Fibroblast of skin of left biceps (primary cell): ENCODE data around the gene DNAH17.

Source experiments
- DNase-seq, 2 experiments: peaks; one replicate each; pipeline ENCODE4 v3.0.0-alpha.2; 2013; ENCODE audit warnings: low read depth in 2 of 2

Gene DNAH17

DNA sequence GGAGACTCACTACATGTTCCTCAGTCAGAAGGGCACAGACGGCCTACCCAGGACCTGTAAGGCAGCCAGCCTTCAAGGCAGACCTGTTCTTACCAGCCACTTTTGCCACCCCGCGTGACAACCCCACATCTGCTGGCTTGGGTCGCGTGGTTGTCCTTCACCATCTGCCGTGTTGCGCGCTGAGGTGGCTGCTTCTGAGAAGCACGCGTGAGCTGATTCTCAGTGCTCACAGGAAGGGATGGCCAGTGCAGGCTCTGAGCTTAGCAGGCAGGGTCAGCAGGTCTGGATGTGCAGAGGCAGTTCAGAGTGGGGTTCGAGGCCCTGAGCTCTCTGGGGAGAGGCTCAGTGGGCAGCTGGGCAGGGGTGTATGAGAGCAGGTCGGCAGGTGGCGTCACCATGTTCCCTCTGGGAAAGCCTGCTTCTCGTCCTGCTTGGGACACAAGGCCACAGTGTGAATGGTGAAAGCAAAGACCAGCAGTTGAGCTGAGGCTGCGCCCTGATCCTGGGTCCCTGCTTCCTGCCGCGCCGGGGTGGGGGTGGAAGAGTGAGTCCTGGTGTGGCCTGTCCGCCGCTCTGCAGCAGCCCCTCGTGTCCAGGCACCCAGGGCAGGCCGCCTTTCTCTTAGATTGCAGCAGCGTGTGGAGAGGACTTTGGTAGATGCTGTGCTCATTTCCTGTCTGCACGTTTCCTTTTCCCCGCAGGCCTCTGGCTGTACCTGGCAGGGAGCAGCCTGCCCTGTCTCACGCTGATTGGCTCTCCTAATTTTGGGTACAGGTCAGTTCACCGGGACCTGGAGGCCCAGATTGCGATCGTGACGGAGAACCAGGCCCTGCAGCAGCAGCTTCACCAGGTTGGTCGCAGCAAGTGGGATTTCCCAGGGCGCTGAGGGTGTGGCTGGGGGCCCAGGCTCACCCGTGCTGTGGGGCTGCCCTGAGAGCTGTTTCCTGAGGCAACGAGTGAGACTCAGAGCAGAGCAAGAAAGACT, 162.7 kb downstream of the DNAH17 start:
- DNase-seq, result no peak

DNA sequence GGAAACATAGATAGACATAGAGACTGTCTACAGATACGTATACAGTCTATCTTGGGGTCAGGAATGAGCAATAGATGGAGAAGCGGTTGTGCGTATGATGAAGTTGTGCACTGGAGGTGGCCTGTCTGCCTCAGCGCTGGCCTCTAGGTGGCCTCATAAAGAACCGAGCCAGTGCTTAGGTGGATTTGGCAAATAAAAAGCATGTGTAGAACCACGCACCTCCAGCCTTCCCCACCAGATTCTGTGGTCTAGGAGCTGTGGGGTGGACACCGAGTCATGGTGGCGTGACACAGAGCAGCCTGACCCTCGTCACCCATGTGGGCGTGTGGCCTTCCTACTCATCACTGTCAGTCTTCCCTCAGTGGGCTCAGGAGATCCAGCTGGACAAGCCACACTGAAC, 164.8 kb downstream of the DNAH17 start:
- DNase-seq, result no peak

DNA sequence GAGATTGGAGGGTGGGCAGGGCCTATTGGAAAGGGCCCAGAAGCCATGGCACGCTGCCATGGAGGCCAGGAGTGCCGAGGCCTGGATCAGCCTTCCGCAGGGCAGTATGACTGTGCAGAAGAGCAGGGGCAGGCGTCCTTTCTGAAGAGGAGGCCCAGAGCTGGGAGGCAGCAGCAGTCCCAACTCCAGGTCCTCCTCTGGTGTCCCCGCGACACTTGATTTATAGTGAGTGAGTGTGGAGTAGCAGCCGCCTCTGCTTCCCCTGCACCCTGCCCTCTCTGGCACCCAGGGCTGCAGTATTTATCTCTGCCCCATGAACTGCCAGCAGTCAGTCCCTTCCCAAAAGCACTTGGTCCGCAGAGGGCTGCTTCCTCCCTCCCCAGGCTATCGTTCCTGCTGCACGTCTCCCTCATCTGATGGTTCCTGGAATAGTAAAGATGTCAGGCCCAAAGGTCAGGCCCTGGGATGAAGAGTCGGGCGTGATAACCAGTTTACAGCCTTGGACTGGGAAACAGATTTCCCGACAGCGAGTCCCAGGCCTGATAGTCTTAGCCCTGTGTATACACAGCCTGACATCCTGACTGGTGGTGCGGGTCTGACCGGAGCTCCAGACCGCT, 165.8 kb downstream of the DNAH17 start:
- DNase-seq, result no peak

DNA sequence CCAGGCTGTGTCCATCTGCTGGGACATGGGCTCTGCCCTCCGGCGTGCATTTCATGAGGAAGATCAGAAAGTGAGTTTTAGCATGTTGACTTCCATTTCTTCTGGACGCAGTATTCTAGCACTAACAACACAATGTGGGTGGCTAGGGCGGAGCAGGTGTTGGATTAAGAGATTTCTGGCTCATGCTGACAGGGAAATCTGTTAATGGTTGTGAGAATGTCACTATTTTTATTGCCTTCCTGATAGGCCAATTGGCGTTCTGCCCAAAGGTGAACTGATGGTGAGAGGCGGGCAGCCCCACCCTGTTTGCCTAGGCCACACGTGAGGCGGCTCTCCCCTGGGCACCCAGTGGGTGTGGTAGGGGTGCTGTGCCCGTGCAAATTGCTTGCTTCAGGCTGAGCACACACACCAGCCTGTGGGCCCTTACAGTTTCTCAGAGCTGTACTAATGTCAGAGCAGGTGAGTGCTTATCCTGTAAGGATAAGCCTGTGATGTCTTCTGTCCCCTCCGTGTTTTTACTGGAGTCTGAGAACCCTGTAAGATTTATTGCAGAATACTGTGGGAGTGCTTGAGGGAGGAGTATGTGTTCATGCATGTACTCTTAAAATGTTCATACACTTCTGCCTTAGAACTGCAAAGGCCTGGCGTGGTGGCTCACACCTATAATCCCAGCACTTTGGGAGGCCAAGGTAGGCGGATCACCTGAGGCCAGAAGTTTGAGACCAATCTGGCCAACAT, 167.8 kb downstream of the DNAH17 start:
- no peak for DNase-seq

DNA sequence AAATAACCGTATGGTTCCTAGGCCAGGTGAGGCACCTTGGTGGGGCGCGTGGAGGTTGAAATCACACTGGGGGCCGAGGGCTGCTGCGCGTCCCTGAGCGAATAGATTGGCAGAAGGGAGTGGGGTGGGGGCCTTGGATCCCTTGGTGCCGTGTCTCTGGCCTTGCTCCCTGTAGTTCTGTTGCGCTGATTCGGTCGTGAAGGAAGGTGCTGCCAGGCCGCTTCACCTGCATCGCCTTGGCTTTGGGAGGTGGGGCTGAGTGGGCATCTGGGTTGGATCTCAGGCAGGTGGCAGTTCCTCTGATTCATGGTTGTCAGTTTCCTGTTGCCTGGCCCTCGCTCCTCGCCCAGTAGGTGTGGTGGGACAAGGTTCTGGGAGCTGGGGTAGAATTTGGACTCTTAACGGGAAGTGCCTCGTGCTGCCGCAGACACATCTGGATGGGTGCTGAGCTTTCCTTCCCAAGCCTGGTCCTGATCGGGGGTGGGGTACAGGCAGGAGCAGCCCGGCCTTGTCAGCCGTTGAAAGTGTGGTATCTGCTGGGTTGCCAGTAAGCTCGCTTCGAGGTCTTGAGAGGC, 168.6 kb downstream of the DNAH17 start:
- DNase-seq, result no peak

DNA sequence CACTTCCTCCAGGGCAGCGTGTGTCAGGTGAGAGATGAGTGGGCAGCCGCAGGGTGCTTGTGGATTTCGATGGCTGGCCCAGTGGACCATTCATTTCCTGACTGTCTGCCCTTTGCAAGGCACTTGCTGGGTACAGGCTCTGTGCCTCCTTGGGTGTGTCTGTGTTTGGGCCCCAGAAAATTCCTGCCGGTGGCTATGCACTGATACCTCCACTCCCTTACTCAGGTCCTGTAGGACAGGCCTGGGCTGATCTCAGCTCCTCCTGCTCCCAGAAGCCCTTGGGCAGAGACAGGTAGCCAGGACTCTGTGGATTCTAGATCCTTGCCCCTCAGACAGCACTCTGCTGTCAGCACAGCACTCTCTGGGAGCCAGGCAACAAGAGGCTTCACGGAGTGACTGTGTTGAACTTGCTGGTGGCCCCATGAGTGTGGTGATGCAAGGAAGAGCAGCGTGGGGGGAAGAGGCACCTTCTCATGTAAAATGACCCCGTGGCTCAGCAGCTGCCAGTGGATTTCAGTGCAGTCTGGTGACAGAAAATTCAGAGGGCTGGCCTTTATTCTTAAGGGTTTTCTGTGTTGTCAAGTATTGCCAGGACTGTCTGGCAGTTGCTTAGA, 169.7 kb downstream of the DNAH17 start:
- no peak for DNase-seq

DNA sequence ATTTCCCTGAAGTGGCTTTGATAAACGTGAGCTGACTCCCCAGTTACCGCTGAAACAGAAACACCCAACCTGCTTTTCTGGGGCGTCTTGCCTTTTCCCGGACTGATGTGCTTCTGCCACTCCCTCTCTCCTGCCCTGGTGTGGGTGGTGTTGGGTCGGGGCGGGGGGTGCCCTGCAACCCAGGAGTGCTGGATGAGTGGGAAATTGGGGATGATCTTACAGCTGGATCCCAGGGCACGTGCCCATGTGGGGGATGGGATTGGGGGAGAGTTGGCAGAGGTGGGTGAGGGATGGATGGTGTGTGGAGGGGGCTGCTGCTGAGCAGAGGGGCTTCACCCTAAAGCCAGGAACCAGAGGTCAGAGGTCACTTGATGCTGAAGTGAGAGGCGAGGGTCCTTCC, 170.3 kb downstream of the DNAH17 start:
- no peak for DNase-seq

DNA sequence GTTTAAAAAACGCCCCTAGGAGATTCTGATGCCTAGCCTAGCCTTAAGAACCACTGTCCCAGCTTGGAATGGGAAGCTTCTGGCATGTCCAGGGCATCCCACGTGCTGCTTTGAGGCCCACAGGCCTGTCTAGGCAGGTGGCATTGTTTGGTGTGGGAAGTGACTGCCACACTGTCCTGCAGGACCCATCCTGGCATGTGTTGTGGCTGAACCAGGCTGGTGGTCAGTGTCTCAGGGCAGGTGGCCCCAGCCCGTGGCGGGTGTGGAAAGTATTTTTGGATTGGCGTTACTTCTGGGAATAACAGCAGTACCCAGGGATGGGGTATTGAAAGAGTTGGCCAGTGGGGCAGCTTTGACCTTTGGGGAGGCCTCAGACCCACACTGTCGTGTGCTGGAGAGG, 170.8 kb downstream of the DNAH17 start:
- DNase-seq, result no peak

DNA sequence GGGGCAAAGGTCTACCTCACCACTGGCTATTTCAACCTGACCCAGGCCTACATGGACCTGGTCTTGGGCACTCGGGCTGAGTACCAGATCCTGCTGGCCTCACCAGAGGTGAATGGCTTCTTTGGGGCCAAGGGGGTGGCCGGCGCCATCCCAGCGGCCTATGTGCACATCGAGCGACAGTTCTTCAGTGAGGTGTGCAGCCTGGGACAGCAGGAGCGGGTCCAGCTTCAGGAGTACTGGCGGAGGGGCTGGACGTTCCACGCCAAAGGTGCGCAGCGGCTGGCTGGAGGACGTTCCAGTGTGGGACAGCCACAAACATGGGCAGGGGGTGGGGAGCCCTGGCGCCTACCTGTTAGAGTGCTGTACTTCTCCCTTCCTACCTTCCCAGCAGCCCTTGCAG, 173.4 kb downstream of the DNAH17 start:
- no peak for DNase-seq

DNA sequence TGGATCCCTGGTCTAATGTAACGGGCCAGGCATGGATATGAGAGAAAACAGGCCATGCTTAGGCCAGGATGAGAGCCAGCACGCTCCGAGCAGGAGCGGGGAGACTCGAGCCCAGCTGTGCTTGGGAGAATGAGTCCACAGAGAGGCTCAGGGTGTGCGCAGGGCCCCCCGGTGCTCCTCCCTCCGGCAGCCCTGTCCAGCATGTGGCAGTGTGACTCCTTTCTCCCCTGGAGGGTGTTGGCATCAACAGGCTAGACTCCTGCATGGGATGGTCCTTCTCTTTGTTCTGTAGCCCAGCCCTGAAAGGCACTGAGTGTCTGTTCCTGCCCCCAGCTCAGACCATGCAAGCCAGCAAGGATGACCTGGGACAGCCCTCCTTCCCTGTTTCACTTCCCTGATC, 175.3 kb downstream of the DNAH17 start:
- DNase-seq, result no peak

DNA sequence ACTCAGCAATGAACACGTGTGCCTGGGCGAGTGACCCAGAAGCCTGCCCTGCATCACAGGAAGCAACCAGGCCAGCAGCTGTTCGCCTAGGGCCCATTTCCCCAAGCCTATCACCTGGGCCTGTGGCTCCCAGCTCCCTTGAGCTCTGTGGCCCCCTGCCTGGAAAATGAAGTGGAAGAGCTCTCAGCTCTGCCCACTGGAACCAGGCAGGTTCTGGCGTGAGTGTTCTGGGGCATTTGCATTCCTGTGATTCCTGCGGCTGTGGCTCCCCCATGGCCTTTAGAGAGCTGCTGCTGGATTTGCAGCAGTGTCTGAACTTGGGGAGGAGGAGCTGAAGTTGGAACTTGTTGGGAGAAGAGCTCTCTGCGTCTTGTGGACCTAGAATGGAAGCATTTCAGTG, 175.9 kb downstream of the DNAH17 start:
- no peak for DNase-seq

DNA sequence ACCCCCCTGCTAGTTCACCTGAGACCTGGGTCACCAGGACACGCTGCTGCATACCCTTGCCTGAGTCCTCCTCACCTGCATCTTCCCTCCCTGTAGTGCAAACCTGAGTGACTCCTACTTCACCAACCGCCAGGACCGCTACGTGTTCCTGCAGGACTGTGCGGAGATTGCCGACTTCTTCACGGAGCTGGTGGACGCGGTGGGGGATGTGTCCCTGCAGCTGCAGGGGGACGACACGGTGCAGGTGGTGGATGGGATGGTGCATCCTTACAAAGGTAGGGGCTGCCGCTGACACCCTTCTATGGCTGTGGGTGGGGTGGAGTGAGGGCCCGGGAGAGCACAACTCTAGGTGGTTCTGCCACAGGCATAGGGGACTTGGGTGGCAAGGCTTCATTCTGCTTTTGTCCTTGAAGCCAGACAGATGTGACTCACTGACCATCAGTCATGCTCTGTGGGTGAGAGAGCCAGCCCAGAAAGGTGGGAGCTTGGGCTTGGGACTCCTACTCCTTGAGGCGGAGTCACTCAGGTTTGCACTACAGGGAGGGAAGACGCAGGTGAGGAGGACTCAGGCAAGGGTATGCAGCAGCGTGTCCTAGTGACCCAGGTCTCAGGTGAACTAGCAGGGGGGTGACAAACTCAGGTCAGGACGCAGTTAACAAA, 176.5 kb downstream of the DNAH17 start:
- no peak for DNase-seq

DNA sequence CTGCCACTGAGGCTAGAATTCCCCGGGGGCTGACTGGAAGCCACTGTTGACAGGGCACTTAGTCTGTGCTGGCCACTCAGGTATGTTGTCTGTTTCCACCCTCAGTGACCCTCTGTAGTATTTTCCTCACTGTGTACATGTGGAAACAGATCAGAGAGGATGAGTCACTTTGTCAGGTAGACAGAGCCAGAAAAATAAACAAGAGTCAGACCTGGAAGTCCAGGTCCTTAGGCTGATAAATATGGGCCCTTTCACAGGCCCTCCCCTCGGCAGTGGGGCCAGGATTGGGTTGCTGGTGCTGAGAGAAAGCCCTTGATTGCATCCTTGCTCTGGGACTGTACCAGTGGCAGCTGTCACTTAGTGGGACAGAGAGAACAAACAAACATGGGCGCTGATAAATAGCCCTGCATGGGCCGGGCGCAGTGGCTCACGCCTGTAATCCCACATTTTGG, 177.5 kb downstream of the DNAH17 start:
- no peak for DNase-seq

DNA sequence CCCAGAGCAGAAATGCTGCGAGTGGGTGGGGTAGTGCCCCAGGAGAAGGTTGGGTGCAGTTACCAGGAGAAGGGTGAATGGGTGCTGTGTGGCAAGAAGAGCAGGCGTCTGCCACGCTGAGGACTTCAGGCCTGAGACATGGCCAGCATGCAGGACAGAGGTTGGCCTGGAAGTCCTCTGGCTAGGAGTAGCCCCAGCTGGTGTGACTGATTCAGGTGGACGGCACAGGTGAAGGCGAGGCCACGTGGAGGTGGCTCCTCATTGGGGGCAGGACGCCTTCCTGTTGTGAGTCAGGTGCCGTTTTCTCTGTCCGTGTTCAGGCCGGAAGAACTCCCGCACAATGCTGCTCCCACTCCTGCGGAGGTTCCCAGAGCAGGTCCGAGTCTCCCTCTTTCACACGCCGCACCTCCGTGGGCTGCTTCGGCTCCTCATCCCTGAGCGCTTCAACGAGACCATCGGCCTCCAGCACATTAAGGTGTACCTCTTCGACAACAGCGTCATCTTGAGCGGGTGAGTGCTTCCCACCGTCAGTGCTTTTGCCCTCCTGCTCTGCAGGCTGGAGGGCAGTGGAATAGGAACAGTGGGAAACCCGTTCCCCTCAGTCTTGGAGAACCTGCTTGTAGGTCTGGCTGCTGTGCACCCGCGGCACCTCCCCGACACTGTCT, 178.0 kb downstream of the DNAH17 start:
- DNase-seq, result no peak

DNA sequence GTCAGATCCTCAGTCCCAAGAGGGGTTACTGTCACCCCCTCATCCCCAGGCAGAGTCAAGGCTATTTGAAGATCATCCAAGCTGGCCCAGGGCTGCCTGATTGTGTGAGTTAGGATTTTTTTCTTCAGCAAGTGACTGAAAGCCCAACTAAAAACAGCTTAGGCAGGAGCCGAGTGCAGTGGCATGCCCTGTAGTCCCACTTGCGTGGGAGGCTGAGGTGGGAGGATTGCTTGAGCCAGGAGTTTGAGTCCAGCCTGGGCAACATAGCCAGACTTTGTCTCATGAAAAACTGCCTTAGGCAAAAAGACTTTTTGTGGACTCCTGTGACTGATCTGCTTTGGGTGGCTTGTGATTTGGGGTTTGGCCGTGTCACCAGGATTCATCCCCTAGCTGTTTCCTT, 178.8 kb downstream of the DNAH17 start:
- no peak for DNase-seq

DNA sequence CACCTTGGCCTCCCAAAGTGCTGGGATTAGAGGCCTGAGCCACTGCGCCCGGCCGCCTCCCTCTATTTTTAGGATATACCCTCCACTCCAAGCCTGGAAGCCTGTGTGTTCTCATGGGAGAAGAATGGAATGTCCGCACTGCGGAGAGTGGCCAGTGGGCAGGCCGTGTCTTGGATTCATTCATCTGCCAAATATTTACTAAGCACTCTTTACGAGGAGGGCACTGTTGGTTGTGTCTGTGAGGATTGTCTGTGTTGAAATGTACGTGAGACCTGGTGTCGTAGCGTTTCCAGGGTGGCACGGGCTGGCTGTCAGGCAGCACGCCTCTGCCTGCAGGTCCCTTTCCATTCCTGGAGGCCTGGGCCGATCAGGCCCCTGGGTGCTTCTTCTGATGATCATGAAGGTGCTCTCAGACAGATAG, 179.5 kb downstream of the DNAH17 start:
- DNase-seq, result no peak

DNA sequence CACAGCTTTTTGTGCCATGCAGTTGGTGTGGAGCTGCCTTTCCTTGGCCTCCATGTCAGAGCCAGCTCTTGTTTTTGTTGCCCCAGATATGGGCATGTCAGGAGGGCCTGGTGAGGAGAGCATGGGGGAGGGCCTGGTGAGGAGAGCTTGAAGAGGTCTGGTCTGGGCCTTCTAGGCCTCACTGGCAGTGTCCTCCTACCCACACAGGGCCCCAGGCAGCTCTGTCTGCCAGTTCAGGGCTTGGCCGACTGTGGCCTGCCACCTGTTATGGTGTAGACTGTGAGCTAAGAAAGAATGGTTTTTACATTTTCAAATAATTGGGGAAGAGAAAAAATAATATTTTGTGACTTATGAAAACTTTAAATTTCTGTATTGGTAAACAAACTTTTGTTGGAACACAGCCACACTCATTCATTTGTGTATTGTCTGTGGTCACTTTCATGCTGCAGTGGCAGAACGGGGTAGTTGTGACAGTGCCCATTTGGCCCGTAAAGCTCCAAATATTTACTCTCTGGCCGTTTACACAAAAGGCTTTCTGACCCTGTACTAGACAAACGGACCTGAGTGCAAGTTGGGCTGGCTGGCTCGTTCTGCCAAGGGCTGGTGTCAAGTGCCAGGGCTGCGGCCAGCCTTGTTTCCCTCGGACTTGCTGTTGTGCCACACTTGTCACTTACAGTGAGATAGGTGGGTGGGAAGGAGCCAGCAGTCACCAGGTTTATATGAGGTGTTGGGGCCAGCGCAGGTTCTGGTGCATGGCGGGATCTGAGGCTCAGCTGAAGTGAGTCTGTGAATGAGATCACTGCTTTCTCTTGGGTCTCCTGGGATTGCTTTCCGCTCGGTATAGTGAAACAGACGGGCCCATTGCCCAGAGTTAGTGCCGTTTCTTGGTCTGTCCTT, 180.5 kb downstream of the DNAH17 start:
- no peak for DNase-seq

DNA sequence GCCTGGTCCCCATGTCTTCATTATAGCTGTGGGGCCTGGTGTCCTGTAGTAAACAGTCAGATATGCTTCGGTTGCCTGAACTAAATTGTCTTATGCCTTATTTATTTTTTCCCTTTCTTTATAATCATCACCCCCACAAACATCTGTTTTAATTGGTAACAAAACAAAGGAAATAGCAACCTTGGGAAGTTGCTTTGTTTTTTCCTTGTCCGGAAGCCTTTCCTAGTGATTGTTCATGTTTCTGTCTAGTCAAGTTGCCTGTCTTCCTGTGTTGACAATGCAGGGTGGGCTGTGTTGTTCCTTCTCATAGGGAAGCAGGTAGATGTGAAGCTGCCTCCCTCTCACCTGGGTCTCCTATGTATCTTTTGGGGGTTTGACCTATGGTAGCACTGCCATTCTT, 182.0 kb downstream of the DNAH17 start:
- no peak for DNase-seq

DNA sequence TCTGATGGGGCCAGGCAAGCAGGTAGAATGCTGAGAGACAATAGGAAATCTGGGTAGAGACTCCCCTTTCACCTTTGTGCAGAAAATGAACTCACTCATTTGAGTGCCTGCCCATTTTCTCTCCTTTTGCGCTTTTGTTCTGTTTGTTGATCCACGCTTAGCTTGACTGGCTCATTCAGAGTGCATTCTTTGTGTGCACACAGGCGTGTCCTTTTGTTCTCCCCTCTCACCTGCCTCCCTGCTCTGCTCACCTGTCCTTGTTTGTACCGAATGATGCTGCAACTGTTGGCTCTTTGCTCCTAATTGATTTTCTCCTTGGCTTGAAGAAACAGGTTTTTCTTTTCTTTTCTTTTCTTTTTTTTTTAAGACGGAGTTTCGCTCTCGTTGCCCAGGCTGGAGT, 183.0 kb downstream of the DNAH17 start:
- no peak for DNase-seq

DNA sequence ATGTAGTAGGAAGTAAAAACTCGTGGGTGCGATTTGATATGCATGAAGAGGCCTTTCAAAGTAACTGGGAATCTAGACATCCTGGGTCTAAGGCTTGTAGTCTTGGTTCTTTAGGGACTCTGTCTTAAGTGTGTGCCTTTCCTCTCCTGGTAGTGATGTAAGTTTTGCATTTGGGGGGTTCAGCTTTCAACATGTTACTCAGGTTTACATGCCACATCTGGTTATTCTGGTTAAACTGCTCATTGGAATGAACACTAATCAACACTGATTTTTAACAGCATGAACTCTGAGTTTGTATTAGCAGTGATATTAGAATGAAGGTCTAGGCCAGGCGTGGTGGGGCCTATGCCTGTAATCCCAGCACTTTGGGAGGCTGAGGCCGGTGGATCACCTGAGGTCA, 183.6 kb downstream of the DNAH17 start:
- DNase-seq, result no peak
